NCI-H2196 (cell line): ENCODE data around the gene RERE.
"Not testable (repeated sequence)": the region's sequence is repeated elsewhere in the genome, so short reads cannot be mapped to it uniquely, and the experiment has no call there.

Experiments
- DNase-seq: peaks from one replicate; lab custom pipeline; 2025; ENCODE audit not compliant: unreplicated experiment; lab: John Stamatoyannopoulos, UW

The RERE gene

DNA sequence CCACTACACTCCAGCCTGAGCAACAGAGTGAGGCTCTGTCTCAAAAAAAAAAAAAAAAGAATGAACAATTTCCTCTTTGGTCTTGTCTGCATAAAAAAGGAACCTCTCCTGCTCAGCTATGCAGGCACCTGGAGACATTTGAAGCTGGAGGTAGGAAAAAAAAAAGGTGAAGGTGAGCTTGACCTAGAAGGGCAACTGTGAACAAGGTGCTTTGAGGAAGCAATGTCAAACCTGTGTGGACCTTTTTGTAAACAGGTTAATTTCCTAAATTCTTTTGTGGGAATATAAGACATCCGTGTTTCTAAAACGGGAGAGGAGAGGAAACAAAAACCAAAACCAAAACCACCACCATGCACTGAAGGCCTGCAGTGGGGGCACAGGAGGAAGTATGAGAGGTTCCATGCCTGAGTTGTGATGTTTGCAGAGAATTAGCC, 422.0 kb downstream of the RERE start:
- DNase-seq: no peak

DNA sequence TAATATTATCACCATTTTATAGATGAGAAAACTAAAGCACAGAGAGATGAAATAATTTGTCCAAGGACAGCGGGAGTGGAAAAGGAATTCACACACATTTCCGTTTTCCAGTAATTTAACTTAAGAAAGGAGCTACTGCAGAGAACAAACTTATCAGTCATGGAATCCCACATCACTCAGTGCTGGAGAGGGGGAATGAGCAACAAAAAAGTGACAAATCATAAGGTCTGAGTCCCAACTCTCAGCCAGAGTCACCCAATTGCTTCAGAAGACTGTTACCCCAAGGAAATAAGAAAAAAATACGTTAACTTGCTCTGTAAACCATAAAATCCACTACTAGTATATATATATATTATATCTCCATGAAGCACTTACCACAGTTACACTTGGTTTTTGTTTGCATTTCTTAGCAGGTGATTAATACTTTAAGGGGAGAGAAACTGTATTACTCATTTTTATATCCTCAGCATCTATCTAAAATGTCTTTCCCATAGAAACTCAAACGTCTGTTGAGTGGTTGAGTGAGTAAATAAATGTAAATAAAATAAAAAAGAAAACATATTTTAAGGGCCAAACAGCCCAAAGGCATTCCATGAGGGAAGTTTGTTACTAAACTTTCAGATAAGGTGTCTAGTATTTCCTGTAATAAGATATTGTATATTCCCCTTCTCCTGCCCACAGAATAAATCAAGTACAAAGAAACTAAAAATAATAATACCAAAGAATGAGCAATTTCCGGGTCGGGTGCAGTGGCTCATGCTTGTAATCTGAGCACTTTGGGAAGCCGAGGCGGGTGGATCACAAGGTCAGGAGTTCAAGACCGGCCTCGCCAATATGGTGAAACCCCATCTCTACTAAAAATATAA, 422.8 kb downstream of the RERE start:
- DNase-seq: no peak

DNA sequence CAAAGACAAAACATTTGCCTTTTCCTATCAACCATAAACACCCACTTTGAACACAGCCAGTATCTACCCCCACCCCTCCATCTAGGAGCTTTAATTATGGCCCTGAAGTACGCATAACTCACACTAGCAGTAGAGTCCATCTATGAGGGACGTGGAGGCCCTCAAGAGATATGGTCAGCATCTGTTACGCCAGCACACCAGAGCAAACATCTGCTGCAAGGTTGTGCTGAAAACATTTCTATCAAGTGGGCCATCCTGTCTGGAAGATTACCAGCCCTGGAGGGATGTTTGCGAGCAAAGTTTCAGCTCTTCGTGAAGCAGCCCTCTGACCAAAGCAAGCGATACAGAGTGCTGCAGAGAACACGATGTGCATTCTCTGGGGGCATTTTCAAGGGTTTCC, 424.9 kb downstream of the RERE start:
- DNase-seq: no peak

DNA sequence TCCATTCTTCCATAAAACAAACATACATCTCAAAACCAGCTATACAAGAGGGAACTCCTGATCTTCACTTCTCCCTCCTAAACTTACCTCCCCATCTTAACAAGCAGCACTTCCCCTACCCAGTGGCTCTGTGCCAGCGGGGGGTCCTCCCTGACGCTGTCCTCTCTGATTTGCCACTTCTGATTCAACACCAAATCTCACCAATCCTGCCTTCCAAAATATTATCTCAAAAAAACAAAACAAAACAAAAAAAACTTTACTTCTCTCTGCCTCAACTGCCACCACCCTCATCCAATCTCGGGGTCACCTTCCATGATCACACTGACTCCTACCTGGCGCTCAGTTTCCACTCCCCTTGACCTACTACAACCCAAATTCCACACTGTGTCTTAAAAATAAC, 426.7 kb downstream of the RERE start:
- DNase-seq: no peak

DNA sequence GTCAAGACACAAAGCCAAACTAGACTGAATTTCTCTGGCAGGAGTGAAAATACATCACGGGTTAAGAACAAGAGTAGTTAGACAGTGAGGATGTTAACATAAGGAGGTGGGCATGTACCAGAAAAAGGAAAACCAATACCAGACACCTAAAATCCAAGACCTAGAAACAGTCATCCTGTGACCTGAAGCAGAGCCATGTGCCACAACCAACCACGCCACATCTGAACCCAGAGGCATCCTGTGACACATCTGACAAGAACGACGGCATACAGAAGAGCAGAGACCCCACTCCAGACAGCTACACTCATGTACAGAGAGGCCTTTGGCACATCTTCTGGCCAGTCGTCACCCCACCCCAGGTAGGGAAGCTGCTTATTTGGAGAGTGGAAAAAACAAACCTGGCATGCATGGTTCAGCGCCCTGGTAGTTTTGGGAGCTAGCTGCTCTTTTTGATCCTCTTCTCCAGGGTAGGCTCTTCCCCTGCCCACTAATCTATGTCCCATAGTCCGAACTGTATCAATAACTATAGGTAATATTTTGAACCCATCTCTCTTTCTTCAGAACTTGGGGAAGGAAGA, 427.4 kb downstream of the RERE start:
- no peak for DNase-seq

DNA sequence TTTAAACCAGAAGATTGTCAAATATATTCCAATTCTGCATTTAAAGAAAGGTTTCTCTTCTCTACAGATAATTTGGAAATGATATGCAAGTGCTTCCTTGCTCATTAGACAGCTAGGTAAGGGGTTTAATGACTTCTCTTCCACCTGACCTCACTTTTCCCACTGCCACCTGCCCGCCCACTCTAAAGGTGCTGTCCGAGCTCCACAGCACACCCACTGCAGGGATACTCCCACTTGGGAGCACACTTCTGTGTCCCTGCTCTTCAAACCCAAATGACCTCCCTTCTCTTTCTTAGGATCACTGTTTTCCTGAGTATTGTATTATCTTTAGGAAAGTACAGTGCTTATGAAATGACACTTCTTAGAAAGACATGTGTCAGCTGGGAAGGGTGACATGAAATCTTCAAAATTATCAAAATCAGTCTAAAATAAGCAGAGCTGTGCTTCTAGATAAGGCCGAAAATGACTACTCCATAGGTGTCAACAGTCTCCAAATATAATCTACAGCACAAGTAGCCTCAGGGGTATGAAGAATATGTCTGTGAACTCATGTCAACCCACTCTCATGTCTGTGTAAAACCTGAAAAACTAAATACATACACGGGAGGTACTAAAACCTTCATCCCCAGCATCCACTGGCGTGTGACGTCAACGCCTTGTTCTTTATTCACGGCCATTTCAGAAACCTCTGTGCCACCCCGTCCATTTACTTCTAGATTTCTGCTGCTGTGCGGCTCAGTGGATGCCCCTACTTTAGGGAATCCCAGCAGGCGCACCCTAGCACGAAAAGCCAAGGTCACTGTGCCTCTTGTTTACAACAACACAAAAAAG, 428.5 kb downstream of the RERE start:
- no peak for DNase-seq

DNA sequence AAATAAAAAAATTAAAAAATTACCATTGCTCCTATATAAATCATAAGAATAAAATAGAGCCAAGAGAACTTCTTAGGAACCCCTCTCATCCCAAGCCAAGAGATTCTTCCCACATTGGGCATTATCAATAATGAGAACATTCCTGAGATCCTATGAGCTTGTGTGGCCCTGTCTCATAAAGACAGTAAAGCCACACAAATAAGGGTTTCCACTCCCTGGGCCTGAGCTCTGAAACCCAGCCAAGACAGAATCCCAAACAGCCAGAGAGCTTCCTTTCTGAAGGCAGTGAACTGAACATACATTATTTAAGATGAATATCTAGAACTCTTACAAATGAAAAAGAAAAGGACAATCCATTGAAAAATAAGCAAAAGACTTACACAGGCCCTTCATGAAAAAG, 431.2 kb downstream of the RERE start:
- DNase-seq: no peak

DNA sequence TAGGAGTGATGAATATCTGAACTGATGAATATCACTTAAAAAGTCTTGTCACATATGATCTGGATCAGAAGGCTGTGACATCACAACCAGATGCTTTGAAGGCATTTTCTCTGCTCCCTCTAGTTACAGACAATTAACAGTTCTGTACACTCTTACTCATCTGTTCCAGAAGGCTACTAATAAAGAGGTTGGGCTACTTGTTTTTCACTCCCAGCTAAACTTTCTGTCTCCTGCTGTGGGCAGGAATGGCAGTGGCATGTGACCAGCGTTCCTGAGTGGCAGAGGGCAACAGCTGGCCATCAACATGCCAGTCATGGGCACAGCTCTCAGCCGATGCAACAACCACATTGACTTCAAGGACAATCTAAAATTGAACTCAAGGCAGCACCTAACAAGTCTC, 432.9 kb downstream of the RERE start:
- DNase-seq: no peak

DNA sequence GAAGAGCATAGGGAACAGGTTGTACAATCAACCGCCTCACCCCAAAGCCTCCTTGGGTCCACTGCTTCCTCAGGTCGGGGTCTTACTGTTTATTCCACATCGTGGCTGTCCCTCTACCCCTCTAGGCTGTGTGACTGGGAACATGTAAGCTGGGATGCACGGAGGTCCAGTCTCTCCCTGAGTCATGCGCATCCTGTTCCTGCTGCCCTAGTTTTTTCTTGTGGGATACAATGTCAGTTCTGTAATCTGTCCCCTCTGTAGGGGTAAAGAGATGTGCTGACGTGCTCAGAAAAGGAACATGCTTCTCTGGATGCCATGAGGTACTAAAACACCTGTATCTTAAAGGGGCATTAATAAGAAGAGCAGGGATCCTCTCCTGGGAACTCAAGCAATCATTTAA, 433.4 kb downstream of the RERE start:
- DNase-seq: no peak

DNA sequence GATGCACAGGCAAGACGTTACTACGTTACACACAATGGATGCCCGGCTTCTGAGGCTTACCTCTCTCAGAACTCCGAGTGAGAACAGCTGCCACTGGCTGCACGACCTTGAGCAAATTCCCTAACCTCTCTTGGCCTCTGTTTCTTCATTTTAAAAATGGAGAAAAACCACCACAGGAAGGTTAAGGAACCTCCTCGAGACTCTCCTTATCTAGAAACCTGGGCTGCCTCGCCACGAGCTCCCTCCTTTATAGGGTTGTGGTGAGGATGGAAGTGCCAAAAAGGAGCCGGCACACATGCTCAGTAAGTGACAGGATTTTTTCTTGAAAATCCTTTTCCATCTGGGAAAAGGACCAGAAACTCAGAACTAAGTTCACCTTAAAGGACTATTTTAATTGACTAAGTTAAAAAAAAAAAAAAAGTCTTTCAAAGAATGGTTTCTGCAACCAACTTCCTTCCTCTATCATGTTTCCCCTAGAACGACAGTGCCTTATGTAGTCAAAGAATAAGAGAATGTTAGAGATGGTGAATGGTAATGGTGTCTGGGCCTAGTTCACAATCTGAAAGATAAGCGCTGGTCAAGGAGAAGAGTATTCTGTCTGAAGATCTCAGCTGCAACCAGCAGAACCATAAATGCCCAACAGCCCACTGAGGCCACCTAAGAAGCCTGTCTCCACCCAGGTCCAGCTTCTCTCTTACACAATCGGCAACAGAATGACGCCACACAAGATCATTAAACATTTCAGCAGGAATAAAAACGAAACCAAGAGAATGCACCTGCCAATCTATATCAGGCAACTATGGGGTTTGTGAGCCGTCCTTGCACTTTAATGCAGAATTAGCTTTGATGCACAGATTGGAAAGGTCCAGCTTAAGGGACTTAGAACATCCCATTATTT, 434.6 kb downstream of the RERE start:
- no peak for DNase-seq

DNA sequence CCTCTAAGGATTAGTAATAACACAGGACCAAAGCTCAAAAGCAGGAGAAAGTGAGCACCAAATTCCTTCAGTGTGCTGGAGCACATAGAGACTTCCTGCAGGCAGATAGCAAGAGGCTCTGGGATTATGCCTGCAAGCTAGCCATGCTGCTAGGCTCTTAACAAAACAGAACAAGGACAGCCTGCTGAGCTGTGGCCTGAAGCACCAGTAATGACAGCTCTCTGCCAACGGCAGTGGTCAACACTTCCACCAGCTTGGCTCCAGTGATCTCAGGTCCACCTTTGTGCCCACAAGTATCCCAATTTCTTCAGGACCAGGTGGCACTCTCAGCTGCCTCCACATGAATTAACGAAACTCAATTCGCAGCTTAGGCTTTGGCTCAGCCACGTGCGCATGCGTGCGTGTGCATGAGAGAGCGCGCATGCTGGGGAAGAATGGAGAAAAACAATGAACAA, 435.4 kb downstream of the RERE start:
- DNase-seq: no peak

DNA sequence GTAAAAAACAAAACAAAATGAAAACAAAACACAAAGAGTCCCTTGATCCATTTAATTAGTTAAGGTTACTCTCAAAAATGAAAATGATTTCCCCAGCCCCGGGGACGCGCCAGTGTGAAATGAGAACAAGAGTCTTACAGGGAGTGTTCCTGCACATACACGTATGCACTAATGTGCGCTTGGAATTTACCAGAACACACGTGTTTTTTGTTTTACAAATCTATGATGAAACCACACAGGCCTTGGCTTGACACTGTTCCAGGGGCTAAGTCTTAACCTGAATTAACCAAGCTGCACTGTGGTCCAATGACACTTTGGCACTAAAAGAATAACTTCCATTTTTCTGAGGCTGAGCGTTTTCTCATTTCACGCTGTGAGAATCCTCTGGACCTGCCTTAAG, 435.8 kb downstream of the RERE start:
- DNase-seq: no peak

DNA sequence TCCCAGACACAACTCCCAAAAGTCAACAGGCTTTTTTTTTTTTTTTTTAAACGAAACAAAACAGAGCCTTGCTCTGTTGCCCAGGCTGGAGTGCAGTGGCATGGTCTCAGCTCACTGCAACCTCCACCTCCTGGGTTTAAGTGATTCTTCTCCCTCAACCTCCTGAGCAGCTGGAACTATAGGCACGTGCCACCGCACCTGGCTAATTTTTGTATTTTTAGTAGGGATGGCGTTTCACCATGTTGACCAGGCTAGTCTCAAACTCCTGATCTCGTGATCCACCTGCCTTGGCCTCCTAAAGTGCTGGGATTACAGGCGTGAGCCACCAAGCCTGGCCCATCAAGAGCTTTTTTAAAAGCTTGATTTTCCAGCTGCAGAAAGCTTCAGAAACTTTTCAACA, 437.1 kb downstream of the RERE start:
- not testable (repeated sequence) for DNase-seq

DNA sequence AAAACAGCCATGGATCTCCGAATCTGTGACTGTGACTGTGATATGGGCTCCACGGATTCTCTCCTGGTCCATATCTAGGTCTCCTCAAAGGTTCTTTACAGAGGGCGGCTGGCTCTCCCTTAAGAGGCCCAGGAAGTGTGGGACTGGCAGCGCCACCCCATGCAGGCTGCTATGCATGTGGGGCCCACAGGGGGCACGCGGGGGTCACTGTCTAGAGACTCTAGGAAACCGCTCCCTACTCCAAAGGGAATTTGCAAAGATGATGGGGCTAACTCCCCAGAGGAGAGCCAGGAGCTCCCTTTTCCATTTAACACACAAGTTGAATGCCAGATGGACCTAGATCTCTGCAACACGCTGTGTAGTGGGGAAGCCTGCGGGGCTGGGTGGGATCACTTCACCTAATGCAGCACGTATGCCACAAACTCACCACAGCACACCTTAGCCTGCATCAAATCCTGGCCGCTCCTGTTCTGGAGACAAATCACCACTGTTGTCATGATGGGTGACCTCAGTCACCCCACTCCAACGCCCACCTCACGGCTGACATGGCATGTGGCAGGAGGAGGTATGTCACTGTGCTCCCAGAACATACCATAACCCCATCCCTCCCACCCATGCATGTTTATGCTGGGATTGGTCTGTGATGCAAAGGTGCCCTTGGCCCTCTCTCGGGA, 437.8 kb downstream of the RERE start:
- DNase-seq: no peak

DNA sequence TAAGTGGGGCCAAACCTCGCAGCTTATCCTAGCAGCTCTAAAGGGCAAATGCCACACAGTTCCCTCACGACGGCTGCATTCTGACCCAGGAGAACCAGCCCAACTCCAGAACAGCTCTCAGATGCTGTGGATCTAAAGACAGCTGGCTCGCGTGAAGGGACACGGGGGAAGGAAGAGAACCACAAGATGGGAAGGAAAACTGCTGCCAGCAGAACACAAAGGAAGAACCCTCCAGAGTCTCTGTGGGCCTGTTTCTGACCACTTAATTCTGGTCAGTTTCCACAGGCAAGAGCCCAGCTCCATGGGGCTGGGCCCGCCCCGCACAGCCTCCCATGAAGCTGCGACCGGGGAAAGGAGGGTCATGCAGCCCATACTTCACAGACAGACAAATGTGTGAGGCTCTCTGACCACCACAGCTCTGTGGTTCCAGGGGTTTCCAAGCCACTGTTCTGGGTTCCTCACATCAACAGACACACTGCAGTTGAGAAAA, 438.4 kb downstream of the RERE start:
- no peak for DNase-seq

DNA sequence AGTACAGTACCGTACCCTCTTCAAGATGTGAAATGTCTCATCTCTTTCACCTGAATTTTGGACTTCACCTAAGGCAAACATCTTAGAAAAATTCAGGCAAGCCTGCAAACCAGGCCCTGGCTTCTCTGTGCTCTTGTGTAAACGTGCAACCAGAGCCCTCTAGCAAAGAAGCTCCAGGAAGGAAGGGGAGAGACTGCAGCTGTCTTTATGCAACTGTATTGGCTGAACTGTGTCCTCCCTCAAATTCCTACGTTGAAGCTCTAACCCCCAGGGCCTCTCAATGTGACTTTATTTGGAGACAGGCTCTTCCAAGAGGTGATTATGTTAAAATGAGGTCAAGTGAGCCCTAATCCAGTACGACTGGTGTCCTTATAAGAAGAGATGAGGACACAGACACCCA, 439.3 kb downstream of the RERE start:
- DNase-seq: peak; percentile 34

DNA sequence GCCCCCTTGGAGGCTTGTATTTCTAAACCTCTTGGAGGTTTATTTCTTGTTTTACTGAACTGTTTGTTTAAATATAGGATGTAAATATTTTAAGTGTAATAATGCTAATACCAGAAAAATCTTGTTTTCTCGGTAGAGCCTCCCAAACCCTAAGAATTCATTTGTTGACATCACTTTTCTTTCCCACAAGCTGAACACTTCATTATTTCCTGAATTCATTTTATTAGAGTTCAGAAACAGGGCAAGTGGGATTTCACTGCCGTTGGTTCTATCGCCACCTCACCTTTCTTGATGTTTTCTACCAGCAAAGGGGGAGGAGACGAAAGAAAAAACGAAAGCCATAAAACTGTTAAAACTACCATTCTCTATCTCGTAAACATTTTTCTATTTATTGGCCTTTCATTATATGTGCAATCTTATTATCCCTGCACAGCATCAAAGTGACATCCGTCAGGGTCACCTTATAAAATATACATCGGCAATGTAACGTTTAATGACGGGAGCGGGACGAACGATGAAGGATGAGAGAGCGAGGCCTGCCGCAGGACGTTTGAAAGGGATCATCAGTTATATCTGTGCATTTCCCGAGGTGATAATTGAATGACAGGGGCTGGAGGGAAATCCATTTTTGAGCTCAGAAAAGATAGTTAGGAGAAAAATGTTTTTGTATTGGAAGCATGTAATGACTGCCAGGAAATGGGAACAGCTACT, 440.0 kb downstream of the RERE start:
- DNase-seq: no peak

DNA sequence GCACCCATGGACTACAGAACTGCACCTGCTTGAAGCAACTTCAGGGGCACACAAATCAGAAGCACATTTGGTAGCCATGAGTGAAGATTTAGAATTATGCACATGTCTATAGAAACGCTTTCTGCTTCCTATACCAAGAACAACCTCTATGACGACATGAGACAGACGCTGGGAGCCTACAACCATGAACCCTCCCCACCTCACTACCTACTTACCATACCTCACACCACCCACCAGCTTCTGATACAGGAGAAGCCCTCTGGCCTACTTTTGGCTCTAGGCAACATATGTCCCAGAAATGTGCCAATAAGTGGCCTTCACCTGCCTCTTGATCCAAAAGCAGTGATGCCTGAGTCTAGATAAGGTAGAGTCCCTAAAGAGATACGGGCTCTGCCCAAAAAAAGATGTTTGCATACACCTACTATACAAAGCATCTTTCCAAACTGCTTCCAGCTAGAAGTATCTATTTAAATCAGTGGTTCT, 441.0 kb downstream of the RERE start:
- DNase-seq: no peak

DNA sequence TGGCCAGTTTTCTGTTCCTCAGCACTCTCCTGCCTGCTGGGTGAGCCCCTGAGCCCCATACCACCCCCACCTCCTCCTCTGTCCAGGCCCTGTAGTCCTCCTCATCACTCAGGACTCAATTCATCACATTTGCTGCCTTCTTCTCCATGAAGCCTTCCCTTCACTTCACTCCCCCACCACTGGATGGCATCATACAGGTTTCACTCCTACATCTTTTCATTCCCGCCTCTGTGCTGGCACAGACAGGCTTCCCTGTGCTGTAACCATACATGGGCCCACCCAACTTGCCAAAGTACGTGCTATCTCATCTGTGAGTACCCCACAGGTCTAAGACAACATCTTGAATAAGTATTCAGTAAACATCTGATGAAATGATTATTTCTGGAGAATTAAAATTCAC, 442.6 kb downstream of the RERE start:
- DNase-seq: peak; percentile 38
